Measurements from ENCODE around the gene VWA1. TPM values are rescaled to one million over a fixed set of nuclear protein-coding genes. Genes with fewer than 3 reads are reported as not detected.

VWA1 gene, protein sequence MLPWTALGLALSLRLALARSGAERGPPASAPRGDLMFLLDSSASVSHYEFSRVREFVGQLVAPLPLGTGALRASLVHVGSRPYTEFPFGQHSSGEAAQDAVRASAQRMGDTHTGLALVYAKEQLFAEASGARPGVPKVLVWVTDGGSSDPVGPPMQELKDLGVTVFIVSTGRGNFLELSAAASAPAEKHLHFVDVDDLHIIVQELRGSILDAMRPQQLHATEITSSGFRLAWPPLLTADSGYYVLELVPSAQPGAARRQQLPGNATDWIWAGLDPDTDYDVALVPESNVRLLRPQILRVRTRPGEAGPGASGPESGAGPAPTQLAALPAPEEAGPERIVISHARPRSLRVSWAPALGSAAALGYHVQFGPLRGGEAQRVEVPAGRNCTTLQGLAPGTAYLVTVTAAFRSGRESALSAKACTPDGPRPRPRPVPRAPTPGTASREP
- total RNA-seq (2021) (28.3 to 35.5 TPM (median 28.3 TPM) in 3 replicates), Bru-seq, nascent RNA (percentile 43 among the genes with signal in this experiment)
- long read RNA-seq, experiment 1, full-length matches to known transcripts, result 175 of 200 reads
- long read RNA-seq, experiment 1, partial matches to known transcripts, result 7 of 200 reads
- long read RNA-seq, experiment 1, other reads (novel, unspliced or antisense), result 18 of 200 reads
- long read RNA-seq, experiment 2, full-length matches to known transcripts, result 22 of 39 reads
- long read RNA-seq, experiment 2, partial matches to known transcripts, result 14 of 39 reads
- long read RNA-seq, experiment 2, other reads (novel, unspliced or antisense), result 3 of 39 reads
- long read RNA-seq, experiment 3, result 0 reads

DNA sequence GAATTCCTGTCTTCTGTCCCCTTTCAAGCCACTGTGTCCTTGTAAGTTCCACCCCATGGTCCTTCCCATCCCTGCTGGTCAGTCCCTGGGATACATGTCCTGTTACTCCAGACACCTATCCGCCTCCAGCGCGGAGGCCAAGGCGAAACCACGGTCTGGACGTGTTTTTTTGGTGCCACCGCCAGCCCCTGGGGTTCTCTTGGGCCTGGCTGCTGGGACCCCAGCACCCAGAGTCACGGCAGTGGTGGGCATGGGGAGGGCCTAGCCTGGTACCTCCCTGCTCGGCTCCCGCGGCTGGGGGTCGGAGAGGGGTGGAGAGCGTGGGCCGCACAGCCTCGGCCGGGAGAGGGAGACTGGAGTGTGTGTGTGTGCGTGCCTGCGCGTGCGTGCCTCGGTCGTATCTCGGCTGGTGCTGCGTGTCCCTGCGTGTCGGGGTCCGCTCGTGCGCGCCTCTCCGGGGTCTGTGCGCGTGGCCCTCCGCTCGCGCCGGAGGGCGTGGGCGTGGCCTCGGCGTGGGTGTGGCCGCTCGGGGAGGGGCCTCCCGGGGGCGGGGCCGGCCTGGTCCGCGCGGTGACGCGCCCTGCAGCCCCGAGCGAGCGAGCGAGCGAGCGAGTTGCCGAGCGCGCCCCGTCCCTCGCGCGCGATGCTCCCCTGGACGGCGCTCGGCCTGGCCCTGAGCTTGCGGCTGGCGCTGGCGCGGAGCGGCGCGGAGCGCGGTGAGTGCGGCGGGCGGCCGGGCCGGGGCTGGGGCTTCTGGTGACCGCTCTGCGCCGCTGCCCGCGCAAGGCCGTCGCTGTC lies at the start of gene VWA1:
Gene VWA1, plus strand, starts transcription at position 585 of the 798 bp plus-strand sequence. Its CDS starts 59 bp downstream, at position 644.
- H3K36me3 Mint-ChIP-seq, result no peaks in the 10 kb centered on the region
- H3K27ac Mint-ChIP-seq, result peak within 1 kb of the TSS; percentile 84; the same call in 1 of the 2 replicates
- CTCF ChIA-PET, result interaction anchor here (1.0 to 2.2 kb wide), 2 partner anchors 20 to 33 kb away, joined by 4 to 12 read pairs; no protein-coding TSS in a partner anchor
- ATAC-seq (peak; percentile 41), DNase-seq (ENCODE audit: low spot score) (peak; percentile 69)
- H3K9me3 Mint-ChIP-seq, result no peaks in the 10 kb centered on the region
- POLR2A ChIA-PET, result interaction anchor here (2.5 kb wide), 1 partner anchor 28 kb away, joined by 7 read pairs; no protein-coding TSS in a partner anchor
- H3K27me3 Mint-ChIP-seq (ENCODE audit: low read depth), result peaks cover 6% of the 10 kb centered on the region; the same call in 1 of the 2 replicates
- peak within 1 kb of the TSS; percentile 71 for H3K4me3 Mint-ChIP-seq
- peaks cover 22% of the 10 kb centered on the region for H3K4me1 Mint-ChIP-seq
- TF ChIP-seq, protein P1, sequence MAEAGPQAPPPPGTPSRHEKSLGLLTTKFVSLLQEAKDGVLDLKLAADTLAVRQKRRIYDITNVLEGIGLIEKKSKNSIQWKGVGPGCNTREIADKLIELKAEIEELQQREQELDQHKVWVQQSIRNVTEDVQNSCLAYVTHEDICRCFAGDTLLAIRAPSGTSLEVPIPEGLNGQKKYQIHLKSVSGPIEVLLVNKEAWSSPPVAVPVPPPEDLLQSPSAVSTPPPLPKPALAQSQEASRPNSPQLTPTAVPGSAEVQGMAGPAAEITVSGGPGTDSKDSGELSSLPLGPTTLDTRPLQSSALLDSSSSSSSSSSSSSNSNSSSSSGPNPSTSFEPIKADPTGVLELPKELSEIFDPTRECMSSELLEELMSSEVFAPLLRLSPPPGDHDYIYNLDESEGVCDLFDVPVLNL (CRISPR knock-in tag; IDR thresholded peaks at IDR 0.05; ENCODE audit: borderline replicate concordance, low read depth), result 0 out of 2 replicates have a peak, but pooled peaks have one; percentile 18
- peak; percentile 47; the same call in 1 of the 2 replicates for TF ChIP-seq FOXP1 (CRISPR knock-in tag; IDR thresholded peaks at IDR 0.05; ENCODE audit: borderline replicate concordance)
- TF ChIP-seq SP1 (CRISPR knock-in tag; conservative IDR thresholded peaks at IDR 0.05), result peak; percentile 96
- TF ChIP-seq ATF6 (CRISPR knock-in tag; IDR thresholded peaks at IDR 0.05), result no peak
- no peak; the same call in 1 of the 2 replicates for TF ChIP-seq GABPB1 (CRISPR knock-in tag; IDR thresholded peaks at IDR 0.05)
- 0 out of 2 replicates have a peak, but pooled peaks have one; percentile 14 for TF ChIP-seq PRDM15 (CRISPR knock-in tag; IDR thresholded peaks at IDR 0.05)
- peak; percentile 43; the same call in 1 of the 2 replicates for TF ChIP-seq MAX (CRISPR knock-in tag; IDR thresholded peaks at IDR 0.05)
- TF ChIP-seq PREB (CRISPR knock-in tag; IDR thresholded peaks at IDR 0.05; ENCODE audit: borderline replicate concordance), result no peak
- peak; percentile 45; the same call in 1 of the 2 replicates for TF ChIP-seq E2F5 (CRISPR knock-in tag; IDR thresholded peaks at IDR 0.05)
- no peak for TF ChIP-seq NR1H2 (CRISPR knock-in tag; IDR thresholded peaks at IDR 0.05)
- peak; percentile 74; the same call in 1 of the 2 replicates for TF ChIP-seq ZNF121 (CRISPR knock-in tag; IDR thresholded peaks at IDR 0.05)
- 0 out of 2 replicates have a peak, but pooled peaks have one; percentile 58 for TF ChIP-seq ZNF416 (CRISPR knock-in tag; IDR thresholded peaks at IDR 0.05)
- TF ChIP-seq USF2 (CRISPR knock-in tag; IDR thresholded peaks at IDR 0.05), result 0 out of 2 replicates have a peak, but pooled peaks have one; percentile 24
- 0 out of 2 replicates have a peak, but pooled peaks have one; percentile 56 for TF ChIP-seq ZNF232 (CRISPR knock-in tag; IDR thresholded peaks at IDR 0.05)
- no peak for TF ChIP-seq ZSCAN18 (CRISPR knock-in tag; IDR thresholded peaks at IDR 0.05)
- peak; percentile 62; the same call in 1 of the 2 replicates for TF ChIP-seq FOXK1 (CRISPR knock-in tag; IDR thresholded peaks at IDR 0.05)
- no peak for TF ChIP-seq PRRX2 (CRISPR knock-in tag; IDR thresholded peaks at IDR 0.05)
- no peak for TF ChIP-seq RELA (CRISPR knock-in tag; IDR thresholded peaks at IDR 0.05; ENCODE audit: borderline replicate concordance)
- TF ChIP-seq ZNF671 (CRISPR knock-in tag; IDR thresholded peaks at IDR 0.05), result no peak
